HG02642 (cell line): ENCODE measurements around the gene LRRC26.

ENCODE experiments used
- ATAC-seq: cut with Tn5 transposase; IDR thresholded peaks from one replicate; pipeline ENCODE4 v1.9.1; 2021; ENCODE audit warnings: mild to moderate bottlenecking; ENCODE audit not compliant: unreplicated experiment, poor library complexity

LRRC26 gene

DNA sequence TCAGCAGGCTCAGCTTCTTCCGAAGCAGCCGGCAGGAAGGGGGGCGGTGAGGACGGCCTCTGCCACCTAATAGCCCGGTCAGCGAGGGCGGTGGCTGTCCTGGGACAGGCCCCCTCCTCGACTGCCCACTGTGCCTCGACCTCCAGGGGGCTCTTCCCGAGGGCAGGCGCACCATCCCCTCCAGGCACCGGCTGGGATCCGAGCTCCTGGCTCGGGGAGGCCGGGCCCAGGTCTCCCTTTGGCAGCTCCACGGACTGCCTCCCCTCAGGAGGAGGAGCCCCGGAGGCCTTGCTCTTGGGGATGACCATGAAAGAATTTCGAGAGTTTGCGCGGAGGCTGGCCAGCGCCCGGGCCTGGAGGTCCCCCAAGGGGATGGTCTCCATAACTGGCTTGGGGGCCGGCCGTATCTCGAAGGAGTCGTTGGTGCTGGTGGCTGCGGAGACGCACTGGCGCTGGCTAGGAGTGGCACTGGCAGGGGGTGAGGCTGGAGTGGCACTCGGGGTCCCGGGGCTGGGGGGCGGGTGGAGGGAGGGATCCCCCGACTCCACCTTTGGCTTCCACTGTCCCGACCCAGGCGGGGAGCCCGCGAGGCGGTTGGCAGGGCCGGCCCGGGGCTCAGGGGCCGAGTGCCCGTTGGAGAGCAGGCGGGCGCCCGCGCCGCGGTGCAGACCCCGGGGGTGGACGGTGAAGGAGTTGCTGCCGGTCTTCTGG lies 29.7 kb upstream of the LRRC26 start:
- ATAC-seq = no peak

GRCh38 chr9:137198902-137199283 lies 29.0 kb upstream of the LRRC26 start:
- no peak for ATAC-seq

- ATAC-seq = no peak
Measured at GRCh38 chr9:137198051-137198901, 28.4 kb upstream of the LRRC26 start.

GRCh38 chr9:137195525-137196220 lies 25.8 kb upstream of the LRRC26 start:
- ATAC-seq = no peak

GRCh38 chr9:137194909-137195308 lies 25.1 kb upstream of the LRRC26 start:
- no peak for ATAC-seq

GRCh38 chr9:137194388-137194787 lies 24.5 kb upstream of the LRRC26 start:
- ATAC-seq = no peak

DNA sequence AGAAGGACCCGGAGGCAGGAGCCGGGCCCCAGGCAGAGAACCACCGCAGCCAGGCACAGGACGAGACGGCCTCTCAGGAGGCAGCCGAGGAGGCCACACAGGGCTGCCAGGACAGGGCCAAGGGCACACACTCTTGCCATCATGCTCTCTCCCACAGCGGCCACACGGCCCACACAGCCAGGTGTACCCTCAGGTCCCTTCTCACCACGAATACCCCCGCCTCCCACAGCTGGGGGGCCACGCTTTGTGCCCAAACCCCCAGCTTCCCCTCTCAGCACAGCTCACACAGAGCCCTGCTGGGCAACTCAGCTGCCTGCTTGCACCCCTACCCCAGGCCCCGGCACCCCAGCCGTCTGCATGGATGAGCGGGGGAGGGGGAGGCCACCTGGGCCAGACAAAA lies 23.9 kb upstream of the LRRC26 start:
- ATAC-seq = no peak

DNA sequence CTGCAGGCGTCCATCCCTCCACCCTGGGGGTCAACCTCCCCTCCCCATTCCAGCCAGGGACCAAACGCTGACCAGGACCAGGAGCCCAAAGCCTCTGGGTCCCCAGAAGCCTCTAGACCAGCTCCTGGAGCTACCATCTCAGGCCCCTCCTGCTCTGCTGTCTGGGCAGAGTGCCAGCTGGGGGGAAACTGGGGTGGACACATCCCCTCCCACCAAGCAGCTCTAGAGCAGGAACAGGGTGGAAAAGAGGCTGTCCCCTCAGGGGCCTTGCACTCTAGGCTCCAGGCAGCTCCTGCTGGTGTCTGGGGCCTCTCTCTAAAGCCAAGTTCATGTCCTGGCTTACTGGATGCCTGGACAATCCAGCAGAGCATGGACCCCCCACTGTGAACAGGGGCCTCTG lies 23.0 kb upstream of the LRRC26 start:
- ATAC-seq = no peak

DNA sequence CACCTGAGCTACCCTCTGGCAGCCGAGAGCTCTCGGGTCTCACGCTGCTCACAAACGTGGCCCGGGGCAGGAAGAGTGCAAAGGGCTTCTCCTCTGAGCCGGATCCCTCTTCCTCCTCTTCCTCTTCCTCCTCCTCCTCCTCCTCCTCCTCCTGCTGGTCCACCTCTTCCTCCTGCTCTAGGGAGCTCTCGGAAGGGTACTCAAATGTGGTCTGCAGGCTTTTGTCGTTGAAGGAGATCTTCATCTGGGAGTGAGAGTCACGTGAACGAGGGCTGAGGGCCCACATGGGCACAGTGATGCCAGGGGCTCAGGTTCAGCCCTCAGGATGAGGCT lies 22.6 kb upstream of the LRRC26 start:
- ATAC-seq = no peak

DNA sequence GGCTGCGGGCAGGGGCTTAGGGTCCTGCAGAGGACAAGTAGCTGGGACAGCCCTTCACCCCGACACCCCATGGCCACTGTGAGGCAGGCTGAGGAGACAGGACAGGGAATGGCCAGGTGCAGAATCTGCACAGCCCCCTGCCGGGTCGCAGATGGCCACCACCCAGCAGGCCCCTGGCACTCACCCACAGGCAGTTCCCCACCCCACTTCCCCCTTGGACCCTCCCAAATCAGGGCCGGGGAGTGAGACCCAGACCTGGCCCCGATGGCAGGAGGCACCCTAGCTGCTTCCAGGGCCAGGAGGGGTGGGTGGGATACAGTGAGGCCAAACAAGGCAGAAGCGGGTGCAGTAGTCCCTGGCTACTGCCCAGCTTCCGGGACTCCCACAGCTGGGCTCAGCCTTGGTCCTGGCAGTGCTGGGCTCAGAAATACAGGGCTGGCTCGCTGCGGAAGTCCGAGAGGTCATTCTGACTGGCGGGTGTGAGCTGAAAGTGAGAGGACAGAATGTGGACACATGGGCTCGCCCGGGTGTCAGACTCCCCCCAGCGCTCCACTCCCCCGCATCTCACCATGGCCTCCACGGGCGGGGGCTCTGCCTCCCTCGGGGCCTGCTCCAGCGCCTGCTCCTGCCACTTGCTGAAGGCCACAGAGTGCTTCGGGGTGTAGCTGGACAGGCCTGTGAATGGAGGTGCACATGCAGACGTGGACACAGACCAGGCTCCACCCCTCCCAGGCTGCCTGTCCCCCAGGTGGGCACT lies 22.0 kb upstream of the LRRC26 start:
- ATAC-seq = no peak

DNA sequence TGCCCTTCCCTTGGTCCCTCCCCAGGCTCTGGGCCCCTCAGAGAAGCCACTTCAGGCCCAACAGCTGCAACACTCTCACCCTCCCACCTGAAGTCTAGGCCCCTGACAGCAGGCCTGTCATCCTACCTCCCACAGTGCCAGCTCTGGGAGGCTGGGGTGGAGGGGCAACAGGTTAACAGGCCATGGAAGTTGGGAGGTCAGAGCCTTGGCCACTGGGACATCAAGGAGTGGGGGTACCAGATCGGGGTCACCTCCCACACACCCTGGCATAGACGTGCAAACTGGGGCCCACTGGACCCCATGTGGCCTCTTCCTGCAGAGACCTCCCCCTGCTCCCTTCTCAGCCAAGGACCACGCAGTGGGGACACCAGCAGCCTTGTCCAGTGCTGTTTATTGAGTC lies 21.4 kb upstream of the LRRC26 start:
- ATAC-seq = no peak

- no peak for ATAC-seq
Measured at GRCh38 chr9:137190315-137190856, 20.5 kb upstream of the LRRC26 start.

GRCh38 chr9:137189297-137190295 lies 19.7 kb upstream of the LRRC26 start:
- ATAC-seq = no peak

DNA sequence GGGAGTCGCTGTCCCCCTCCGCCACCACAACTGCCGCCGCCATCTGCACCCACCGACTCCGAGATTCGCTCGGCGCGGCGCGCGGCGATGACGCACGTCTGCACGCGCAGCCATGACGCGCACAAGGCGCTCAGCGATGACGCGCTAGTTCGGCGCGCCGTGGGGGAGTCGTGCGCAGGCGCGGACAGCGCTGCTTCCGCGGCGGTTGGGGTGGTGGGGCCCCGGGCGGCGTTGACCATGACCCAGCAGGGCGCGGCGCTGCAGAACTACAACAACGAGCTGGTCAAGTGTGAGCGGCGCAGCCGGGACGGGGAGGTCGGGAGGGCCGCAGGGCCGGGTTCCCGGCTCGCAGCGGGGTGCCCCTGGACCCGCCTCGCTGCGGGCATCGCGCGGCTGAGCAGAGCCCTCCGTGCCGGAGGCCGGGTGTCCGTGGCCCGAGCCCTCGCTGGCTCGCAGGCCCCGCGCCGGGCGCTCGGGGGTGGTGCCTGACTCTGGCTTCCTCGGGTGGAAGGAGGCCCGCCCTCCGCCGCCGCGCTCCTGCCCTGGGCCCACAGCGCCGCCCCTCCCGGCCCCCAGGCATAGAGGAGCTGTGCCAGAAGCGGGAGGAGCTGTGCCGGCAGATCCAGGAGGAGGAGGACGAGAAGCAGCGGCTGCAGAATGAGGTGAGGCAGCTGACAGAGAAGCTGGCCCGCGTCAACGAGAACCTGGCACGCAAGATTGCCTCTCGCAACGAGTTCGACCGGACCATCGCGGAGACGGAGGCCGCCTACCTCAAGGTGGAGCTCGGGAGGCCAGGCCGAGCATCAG lies 18.8 kb upstream of the LRRC26 start, which contains the start of the genes ANAPC2 and SSNA1:
TSS of gene ANAPC2 (minus strand) at position 71 of the 807 bp plus-strand sequence. CDS start at position 43, 28 bp downstream.
TSS of gene SSNA1 (plus strand) at position 187 of the 807 bp plus-strand sequence. CDS start at position 238, 51 bp downstream.
- peak; percentile 80 for ATAC-seq

DNA sequence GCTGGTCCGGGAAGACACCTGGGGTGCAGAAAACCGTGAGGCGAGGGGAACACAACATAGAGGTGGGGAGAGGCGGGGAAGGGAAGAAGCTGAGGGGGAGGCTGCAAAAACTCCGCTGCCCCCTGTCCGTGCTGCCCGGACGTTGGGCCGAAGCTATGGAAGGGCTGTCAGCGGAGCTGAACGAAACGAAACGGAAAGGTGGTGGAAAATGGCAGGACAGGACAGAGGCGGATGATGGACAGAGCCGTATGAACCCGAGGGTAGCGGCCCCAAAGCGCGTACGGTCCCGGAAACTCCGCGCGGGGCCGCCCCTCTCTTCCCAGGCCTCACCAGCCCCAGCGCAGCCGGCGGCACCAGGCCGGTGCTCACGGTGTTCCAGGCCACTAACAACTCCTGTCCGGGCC lies 18.2 kb upstream of the LRRC26 start:
- no peak for ATAC-seq

DNA sequence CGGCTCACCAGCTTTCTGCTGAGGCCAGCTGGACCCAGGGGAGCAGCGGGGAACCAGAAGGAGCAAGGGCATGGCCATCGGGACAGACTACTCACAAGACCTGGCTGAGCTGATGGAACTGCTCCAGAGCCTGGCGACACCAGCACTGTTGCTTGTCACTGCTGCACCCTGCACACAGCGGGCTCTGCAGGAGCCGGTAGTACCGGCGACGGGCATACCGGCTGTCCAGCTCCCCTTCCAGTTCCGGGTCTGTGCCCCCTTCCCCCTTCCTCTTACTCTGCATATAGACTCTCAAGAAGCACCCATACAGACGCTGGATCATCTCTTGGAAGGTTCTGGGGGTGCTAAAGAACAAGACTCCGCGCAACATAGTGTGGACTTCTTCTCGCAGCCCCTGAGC lies 17.5 kb upstream of the LRRC26 start:
- no peak for ATAC-seq

- ATAC-seq = no peak
Measured at GRCh38 chr9:137186385-137186784, 16.5 kb upstream of the LRRC26 start.

DNA sequence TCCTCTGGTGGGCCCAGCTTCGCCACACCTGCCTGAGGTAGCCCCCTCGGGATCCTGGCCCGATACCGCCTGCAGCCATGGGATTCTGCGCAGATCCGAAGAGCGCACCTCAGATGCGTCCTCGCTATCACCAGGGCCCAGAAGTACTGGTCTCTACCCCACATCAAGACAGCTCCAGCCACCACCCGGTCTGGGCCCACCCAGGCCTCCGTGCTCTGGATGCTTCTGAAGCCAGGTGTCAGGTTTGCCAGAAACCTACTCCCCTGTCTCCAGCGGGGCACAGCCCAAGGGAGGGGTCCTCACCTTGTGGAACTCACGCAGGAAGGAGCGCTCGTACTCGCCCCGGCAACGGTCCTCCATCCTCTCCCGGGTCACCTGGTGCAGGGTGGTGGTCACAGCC lies 16.1 kb upstream of the LRRC26 start:
- no peak for ATAC-seq
